Hepatocyte (in vitro differentiated cells): Measurements from ENCODE around the gene TRPM1. TPM values are rescaled to one million over a fixed set of nuclear protein-coding genes. Genes with fewer than 3 reads are reported as not detected.
A peak's percentile ranks its signal among the peaks of the same experiment; 100 is the strongest.

Experiments
- DNase-seq: peaks from one replicate; pipeline ENCODE4 v3.0.0-alpha.2; 2016; ENCODE audit warnings: low spot score
- H2AFZ ChIP-seq: fragments of 200-600 bp; sonication (generic); 2 replicates; pipeline ENCODE4 v1.6.0; 2016; ENCODE audit warnings: antibody characterized with exemption, mild to moderate bottlenecking
- H3K27ac ChIP-seq: fragments of 200-600 bp; sonication (generic); 2 replicates; pipeline ENCODE4 v1.5.1; 2016; ENCODE audit warnings: mild to moderate bottlenecking
- H3K27me3 ChIP-seq: fragments of 200-600 bp; sonication (generic); 2 replicates; pipeline ENCODE4 v1.6.1; 2016
- H3K36me3 ChIP-seq: fragments of 200-600 bp; sonication (generic); replicated peaks from 2 replicates; pipeline ENCODE4 v1.5.1; 2016; ENCODE audit warnings: low read depth; ENCODE audit not compliant: insufficient read depth
- H3K4me1 ChIP-seq: fragments of 200-600 bp; sonication (generic); 2 replicates; pipeline ENCODE4 v1.5.1; 2016; ENCODE audit warnings: mild to moderate bottlenecking, moderate library complexity; ENCODE audit not compliant: insufficient read depth
- H3K4me2 ChIP-seq: fragments of 200-600 bp; sonication (generic); 2 replicates; pipeline ENCODE4 v1.6.0; 2016
- H3K4me3 ChIP-seq: fragments of 200-600 bp; sonication (generic); 2 replicates; pipeline ENCODE4 v1.5.1; 2016; ENCODE audit warnings: mild to moderate bottlenecking
- H3K79me2 ChIP-seq: fragments of 200-600 bp; sonication (generic); 2 replicates; pipeline ENCODE4 v1.6.0; 2017; ENCODE audit warnings: mild to moderate bottlenecking
- H3K9me2 ChIP-seq: fragments of 200-600 bp; sonication (generic); replicated peaks from 2 replicates; pipeline ENCODE4 v1.6.0; 2017; ENCODE audit warnings: mild to moderate bottlenecking; ENCODE audit not compliant: insufficient read depth
- H3K9me3 ChIP-seq: fragments of 200-600 bp; sonication (generic); 2 replicates; pipeline ENCODE4 v1.5.1; 2016; ENCODE audit warnings: low read depth, mild to moderate bottlenecking
- H4K20me1 ChIP-seq: fragments of 200-600 bp; sonication (generic); 2 replicates; pipeline ENCODE4 v1.6.0; 2016; ENCODE audit warnings: mild to moderate bottlenecking; ENCODE audit not compliant: insufficient read depth, poor library complexity, severe bottlenecking
- CTCF ChIP-seq: fragments of 200-600 bp; sonication (generic); IDR thresholded peaks from 2 replicates; pipeline ENCODE4 v1.5.1; 2016; ENCODE audit warnings: antibody characterized with exemption, mild to moderate bottlenecking; ENCODE audit not compliant: poor library complexity
- EZH2 ChIP-seq: fragments of 200-600 bp; sonication (generic); IDR thresholded peaks from 2 replicates; pipeline ENCODE4 v1.6.1; 2016; ENCODE audit warnings: antibody characterized with exemption, mild to moderate bottlenecking, borderline replicate concordance
- EZH2phosphoT487 ChIP-seq: fragments of 200-600 bp; sonication (generic); IDR thresholded peaks from one replicate; pipeline ENCODE4 v1.6.1; 2018; ENCODE audit warnings: antibody characterized with exemption, mild to moderate bottlenecking, low read depth, moderate library complexity; ENCODE audit not compliant: unreplicated experiment, severe bottlenecking
- WGBS: methylation state at CpG from one replicate; pipeline ENCODE4 v1.1.6; 2016; ENCODE audit warnings: low lambda C conversion rate; ENCODE audit errors: missing lambda C conversion rate; 5-methylcytosine and 5-hydroxymethylcytosine counted together
- polyA plus RNA-seq: library from polyadenylated mRNA; unstranded; fragments of >200 nt; fragmentation: Nextera tagmentation; extraction: Ambion mirVana; gene quantifications from 2 replicates; pipeline ENCODE4 v1.2.1, GENCODE V29; 2016
- total RNA-seq: library from RNA; depleted of rRNA; stranded (reverse); fragments of >200 nt; gene quantifications from 2 replicates; pipeline ENCODE4 v1.2.3, GENCODE V29; 2014

Gene TRPM1
- total and polyA plus RNA-seq, 2 experiments from 2014 or later, result not detected

GRCh38 chr15:31129769-31130303 lies 28.3 kb upstream of the TRPM1 start:
- Histone ChIP-seq H3K27ac (no peak overlapping the region), H4K20me1 (no peaks in the 10 kb centered on the region), H3K4me1 (no peaks in the 10 kb centered on the region), H3K36me3 (no peaks in the 10 kb centered on the region), H3K4me2 (no peak overlapping the region), H3K79me2 (no peaks in the 10 kb centered on the region), H3K9me2 (no peaks in the 10 kb centered on the region), H2AFZ (no peak overlapping the region), H3K4me3 (no peak overlapping the region), H3K27me3 (no peaks in the 10 kb centered on the region), H3K9me3 (no peaks in the 10 kb centered on the region)
- TF ChIP-seq EZH2 (no peak), EZH2phosphoT487 (no peak), CTCF (no peak)
- no peak for DNase-seq
- WGBS, result 74% methylated on average over 3 of the region's 3 CpGs

GRCh38 chr15:31128919-31129768 lies 27.6 kb upstream of the TRPM1 start:
- TF ChIP-seq EZH2phosphoT487 (no peak), CTCF (peak; percentile 93)
- Histone ChIP-seq H2AFZ (peak overlapping the region; percentile 33), H3K27ac (no peak overlapping the region), H3K9me2 (no peaks in the 10 kb centered on the region), H3K4me1 (no peaks in the 10 kb centered on the region), H3K27me3 (no peaks in the 10 kb centered on the region), H4K20me1 (no peaks in the 10 kb centered on the region), H3K9me3 (no peaks in the 10 kb centered on the region), H3K4me2 (no peak overlapping the region), H3K79me2 (no peaks in the 10 kb centered on the region), H3K36me3 (no peaks in the 10 kb centered on the region), H3K4me3 (no peak overlapping the region)
- WGBS, result 43% methylated on average over 19 of the region's 19 CpGs
- peak; percentile 79 for DNase-seq

GRCh38 chr15:31128477-31128876 lies 27.0 kb upstream of the TRPM1 start:
- H3K79me2 ChIP-seq, result no peaks in the 10 kb centered on the region
- no peaks in the 10 kb centered on the region for H3K9me2 ChIP-seq
- no peaks in the 10 kb centered on the region for H3K4me1 ChIP-seq
- H3K36me3 ChIP-seq, result no peaks in the 10 kb centered on the region
- WGBS, result 95% methylated on average over 5 of the region's 6 CpGs
- H3K4me2 ChIP-seq, result no peak overlapping the region
- no peaks in the 10 kb centered on the region for H3K9me3 ChIP-seq
- no peak overlapping the region for H3K27ac ChIP-seq
- no peak for DNase-seq
- no peaks in the 10 kb centered on the region for H3K27me3 ChIP-seq
- H3K4me3 ChIP-seq, result no peak overlapping the region
- H2AFZ ChIP-seq, result no peak overlapping the region
- H4K20me1 ChIP-seq, result no peaks in the 10 kb centered on the region
- no peak for TF ChIP-seq CTCF
- no peak for TF ChIP-seq EZH2phosphoT487
- no peak for TF ChIP-seq EZH2
